ENCODE data around the gene CDH13.

Gene CDH13

GRCh38 chr16:83051451-83051850 is 424.7 kb downstream of the CDH13 start:
- Histone ChIP-seq H3K36me3 (ENCODE audit: control insufficient read depth in 2 of 2, insufficient read depth in 1 of 2, low read length in 2 of 2) (no peaks in the 10 kb centered on the region), H3K4me1 (ENCODE audit: control insufficient read depth, insufficient read depth, low read length) (peaks cover 15% of the 10 kb centered on the region), H3K27ac (ENCODE audit: extremely low read depth, low read depth, low read length) (no peak overlapping the region), H3K9me3 (ENCODE audit: control insufficient read depth, insufficient read depth, low read depth, low read length) (no peaks in the 10 kb centered on the region), H3K4me3 (ENCODE audit: low read depth, low read length) (no peak overlapping the region)
- TF ChIP-seq ZNF585B (tag by site-specific recombination; IDR thresholded peaks at IDR 0.05), result no peak
- no peak for TF ChIP-seq MEIS1 (CRISPR knock-in tag; IDR thresholded peaks at IDR 0.05; ENCODE audit: borderline replicate concordance)
- no peak for TF ChIP-seq ZNF510 (tag by site-specific recombination; IDR thresholded peaks at IDR 0.05; ENCODE audit: insufficient replicate concordance)
- TF ChIP-seq ZBTB8A (tag by site-specific recombination; IDR thresholded peaks at IDR 0.05), result no peak
- no peak for TF ChIP-seq SALL2 (tag by site-specific recombination; IDR thresholded peaks at IDR 0.05; ENCODE audit: borderline replicate concordance)
- no peak for TF ChIP-seq ZNF132 (tag by site-specific recombination; IDR thresholded peaks at IDR 0.05; ENCODE audit: borderline replicate concordance)
- no peak for TF ChIP-seq ZNF558 (tag by site-specific recombination; IDR thresholded peaks at IDR 0.05)
- TF ChIP-seq GLIS2 (tag by site-specific recombination; IDR thresholded peaks at IDR 0.05), result no peak
- ChIA-PET CTCF (no interaction called here), POLR2A (no interaction called here)

DNA sequence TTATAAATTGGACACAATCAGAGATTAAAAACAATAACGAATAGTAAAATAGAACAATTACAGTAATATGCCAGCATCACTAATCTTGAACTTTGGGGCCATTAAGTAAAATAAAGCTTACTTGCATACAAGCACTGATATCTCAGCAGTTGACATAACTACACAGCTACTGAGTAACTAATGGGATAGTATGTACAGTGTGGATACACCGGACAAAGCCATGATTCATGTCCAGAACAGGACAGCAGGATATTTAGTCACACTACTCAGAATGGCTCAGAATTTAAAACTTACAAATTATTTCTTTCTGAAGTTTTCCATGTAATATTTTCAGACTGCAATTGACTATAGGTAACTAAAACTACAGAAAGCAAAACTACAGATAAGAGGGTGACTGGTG is 427.5 kb downstream of the CDH13 start:
- no peak overlapping the region for H3K27ac ChIP-seq (ENCODE audit: extremely low read depth, low read depth, low read length)
- TF ChIP-seq ZNF701 (tag by site-specific recombination; IDR thresholded peaks at IDR 0.05) (no peak), PRDM1 (tag by site-specific recombination; IDR thresholded peaks at IDR 0.05) (no peak), WT1 (tag by site-specific recombination; IDR thresholded peaks at IDR 0.05) (no peak), ZNF843 (tag by site-specific recombination; IDR thresholded peaks at IDR 0.05) (no peak)
- ChIA-PET CTCF (no interaction called here), POLR2A (no interaction called here)
- H3K36me3 ChIP-seq (ENCODE audit: control insufficient read depth in 2 of 2, insufficient read depth in 1 of 2, low read length in 2 of 2), result no peaks in the 10 kb centered on the region
- H3K9me3 ChIP-seq (ENCODE audit: control insufficient read depth, insufficient read depth, low read depth, low read length), result no peaks in the 10 kb centered on the region
- no peaks in the 10 kb centered on the region for H3K4me1 ChIP-seq (ENCODE audit: control insufficient read depth, insufficient read depth, low read length)
- no peak overlapping the region for H3K4me3 ChIP-seq (ENCODE audit: low read depth, low read length)

DNA sequence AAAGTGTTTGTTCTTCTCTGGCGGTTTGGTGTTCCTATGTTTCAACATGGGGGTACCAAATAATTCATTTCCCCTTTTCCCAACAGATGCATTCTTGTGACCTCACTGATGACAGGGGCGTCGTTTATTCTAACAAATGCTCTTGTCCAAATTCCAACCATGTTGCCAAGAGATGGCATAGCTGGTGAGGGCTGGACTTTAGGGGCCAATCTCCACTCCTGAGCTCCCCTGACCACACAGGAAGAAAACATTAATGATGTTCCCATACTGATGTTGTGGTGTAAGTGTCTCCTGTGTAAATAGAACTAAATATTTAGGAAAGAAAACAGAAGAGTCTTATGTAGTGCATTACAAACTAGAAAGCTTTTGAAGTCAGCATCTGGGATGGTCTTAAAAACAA is 431.6 kb downstream of the CDH13 start:
- Histone ChIP-seq H3K4me1 (ENCODE audit: control insufficient read depth, insufficient read depth, low read length) (no peaks in the 10 kb centered on the region), H3K9me3 (ENCODE audit: control insufficient read depth, insufficient read depth, low read depth, low read length) (no peaks in the 10 kb centered on the region), H3K27ac (ENCODE audit: extremely low read depth, low read depth, low read length) (no peak overlapping the region), H3K36me3 (ENCODE audit: control insufficient read depth in 2 of 2, insufficient read depth in 1 of 2, low read length in 2 of 2) (no peaks in the 10 kb centered on the region), H3K4me3 (ENCODE audit: low read depth, low read length) (no peak overlapping the region)
- ChIA-PET CTCF (no interaction called here), POLR2A (no interaction called here)
- TF ChIP-seq MZF1 (tag by site-specific recombination; IDR thresholded peaks at IDR 0.05; ENCODE audit: borderline replicate concordance) (no peak), ZNF221 (tag by site-specific recombination; IDR thresholded peaks at IDR 0.05; ENCODE audit: borderline replicate concordance) (no peak), ZNF23 (tag by site-specific recombination; IDR thresholded peaks at IDR 0.05; ENCODE audit: borderline replicate concordance) (no peak), HOXA7 (CRISPR knock-in tag; IDR thresholded peaks at IDR 0.05; ENCODE audit: borderline replicate concordance) (no peak), ZNF501 (tag by site-specific recombination; IDR thresholded peaks at IDR 0.05) (no peak), ZNF837 (tag by site-specific recombination; IDR thresholded peaks at IDR 0.05) (no peak), ZNF155 (tag by site-specific recombination; IDR thresholded peaks at IDR 0.05) (no peak)
- TF ChIP-seq, protein P1, sequence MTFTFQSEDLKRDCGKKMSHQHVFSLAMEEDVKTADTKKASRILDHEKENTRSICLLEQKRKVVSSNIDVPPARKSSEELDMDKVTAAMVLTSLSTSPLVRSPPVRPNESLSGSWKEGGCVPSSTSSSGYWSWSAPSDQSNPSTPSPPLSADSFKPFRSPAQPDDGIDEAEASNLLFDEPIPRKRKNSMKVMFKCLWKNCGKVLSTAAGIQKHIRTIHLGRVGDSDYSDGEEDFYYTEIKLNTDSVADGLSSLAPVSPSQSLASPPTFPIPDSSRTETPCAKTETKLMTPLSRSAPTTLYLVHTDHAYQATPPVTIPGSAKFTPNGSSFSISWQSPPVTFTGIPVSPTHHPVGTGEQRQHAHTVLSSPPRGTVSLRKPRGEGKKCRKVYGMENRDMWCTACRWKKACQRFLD (tag by site-specific recombination; IDR thresholded peaks at IDR 0.05), result no peak

- H3K36me3 ChIP-seq (ENCODE audit: control insufficient read depth in 2 of 2, insufficient read depth in 1 of 2, low read length in 2 of 2), result no peaks in the 10 kb centered on the region
- H3K4me3 ChIP-seq (ENCODE audit: low read depth, low read length), result no peak overlapping the region
- no peaks in the 10 kb centered on the region for H3K4me1 ChIP-seq (ENCODE audit: control insufficient read depth, insufficient read depth, low read length)
- POLR2A ChIA-PET, result no interaction called here
- TF ChIP-seq GLIS2 (tag by site-specific recombination; IDR thresholded peaks at IDR 0.05), result no peak
- H3K9me3 ChIP-seq (ENCODE audit: control insufficient read depth, insufficient read depth, low read depth, low read length), result no peaks in the 10 kb centered on the region
- CTCF ChIA-PET, result no interaction called here
- no peak overlapping the region for H3K27ac ChIP-seq (ENCODE audit: extremely low read depth, low read depth, low read length)
Observed at GRCh38 chr16:83059237-83059636, 432.5 kb downstream of the CDH13 start.

Data from HEK293 (cell line).